GM10266 (cell line): ENCODE results near the gene ZBTB20.

Experiments
- DNase-seq: peaks from one replicate; pipeline ENCODE4 v3.0.0; 2012; ENCODE audit errors: extremely low spot score
- TF ChIP-seq, protein P1 (sequence below): IDR thresholded peaks from 2 replicates; pipeline ENCODE4 v1.5.1; 2012; ENCODE audit warnings: mild to moderate bottlenecking, low read depth; ENCODE audit not compliant: control insufficient read depth, insufficient read depth; ENCODE audit errors: missing control alignments

ZBTB20 gene

DNA sequence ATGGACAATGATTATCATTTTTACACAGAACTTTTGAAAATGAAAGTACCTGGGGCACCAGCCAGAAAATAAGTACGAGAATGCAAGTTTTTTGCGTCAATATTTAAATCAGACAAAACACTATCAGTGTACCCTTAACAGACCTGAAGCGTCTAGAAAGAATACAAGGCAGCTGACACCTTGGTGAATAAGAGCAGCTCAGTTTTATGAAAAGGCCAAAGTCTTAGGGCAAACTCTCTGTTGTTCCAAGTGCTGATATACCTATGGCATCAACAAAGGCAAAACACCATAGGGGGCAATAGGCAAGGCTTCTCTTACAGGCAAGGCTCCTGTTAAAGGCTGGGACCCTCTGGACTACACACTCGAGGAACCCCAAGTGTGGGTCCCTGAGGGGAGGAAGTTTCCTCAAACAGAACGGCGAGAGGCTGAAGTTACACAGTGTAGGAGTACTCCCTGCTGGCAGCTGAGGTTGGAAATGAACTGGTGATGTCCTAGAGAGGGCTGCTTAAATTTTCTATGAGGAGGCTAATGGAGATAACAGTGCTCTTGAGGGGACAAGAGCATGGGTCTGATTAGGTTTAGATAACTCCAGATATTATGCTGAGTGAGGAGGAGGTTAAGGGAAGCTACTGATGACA, 562.2 kb downstream of the ZBTB20 start:
- TF ChIP-seq, protein P1, sequence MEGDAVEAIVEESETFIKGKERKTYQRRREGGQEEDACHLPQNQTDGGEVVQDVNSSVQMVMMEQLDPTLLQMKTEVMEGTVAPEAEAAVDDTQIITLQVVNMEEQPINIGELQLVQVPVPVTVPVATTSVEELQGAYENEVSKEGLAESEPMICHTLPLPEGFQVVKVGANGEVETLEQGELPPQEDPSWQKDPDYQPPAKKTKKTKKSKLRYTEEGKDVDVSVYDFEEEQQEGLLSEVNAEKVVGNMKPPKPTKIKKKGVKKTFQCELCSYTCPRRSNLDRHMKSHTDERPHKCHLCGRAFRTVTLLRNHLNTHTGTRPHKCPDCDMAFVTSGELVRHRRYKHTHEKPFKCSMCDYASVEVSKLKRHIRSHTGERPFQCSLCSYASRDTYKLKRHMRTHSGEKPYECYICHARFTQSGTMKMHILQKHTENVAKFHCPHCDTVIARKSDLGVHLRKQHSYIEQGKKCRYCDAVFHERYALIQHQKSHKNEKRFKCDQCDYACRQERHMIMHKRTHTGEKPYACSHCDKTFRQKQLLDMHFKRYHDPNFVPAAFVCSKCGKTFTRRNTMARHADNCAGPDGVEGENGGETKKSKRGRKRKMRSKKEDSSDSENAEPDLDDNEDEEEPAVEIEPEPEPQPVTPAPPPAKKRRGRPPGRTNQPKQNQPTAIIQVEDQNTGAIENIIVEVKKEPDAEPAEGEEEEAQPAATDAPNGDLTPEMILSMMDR: no peak
- DNase-seq: no peak

DNA sequence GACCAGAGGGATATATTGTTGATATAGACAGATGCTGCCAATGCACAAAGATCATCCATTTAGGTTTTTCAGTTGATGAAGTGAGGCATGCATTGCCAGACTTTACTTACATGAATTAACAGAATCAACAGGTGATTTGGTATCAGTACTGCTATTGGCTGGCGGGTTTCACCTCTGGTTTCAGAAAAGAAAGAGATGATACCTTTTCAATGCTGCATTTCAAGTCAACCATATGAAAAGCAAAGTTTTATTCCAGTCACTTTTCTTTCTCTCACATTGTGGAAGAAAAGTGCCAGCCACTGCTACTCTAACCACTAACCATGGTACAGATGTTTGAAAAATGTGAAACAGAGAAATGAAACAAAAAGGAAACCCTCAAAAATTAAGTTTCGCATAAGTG, 564.2 kb downstream of the ZBTB20 start:
- TF ChIP-seq, protein P1: no peak
- no peak for DNase-seq

DNA sequence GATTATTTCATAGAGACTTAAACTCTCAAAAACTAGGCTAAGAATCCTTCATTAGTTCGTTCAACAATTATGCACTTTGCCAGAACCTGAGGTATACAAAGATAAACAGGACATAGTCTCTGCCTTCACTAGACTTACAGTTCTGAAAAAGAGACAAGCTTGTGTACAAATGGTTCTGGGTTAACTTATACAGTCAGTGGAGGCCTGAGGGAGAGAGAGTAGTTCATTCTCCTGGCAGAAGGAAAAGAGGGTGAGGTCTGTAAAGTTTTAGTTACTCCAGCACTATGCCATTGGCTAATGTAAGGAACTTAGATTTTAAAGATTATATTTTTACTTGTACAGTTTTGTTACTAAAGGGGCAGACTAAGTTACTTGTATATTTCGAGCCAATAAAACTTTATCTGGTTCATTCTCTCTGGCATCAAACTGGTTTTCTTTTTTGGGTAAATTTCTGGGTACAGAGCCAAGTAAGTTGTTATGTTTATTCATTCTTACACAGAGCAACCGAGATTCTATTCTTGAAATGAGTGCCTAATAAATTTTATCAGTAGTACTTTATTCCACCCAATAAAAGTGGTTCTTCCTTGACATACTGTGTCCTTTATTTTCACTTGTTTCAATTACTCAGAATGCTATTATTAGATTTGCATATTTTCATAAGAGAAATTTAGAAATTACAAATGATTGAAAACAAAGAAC, 574.6 kb downstream of the ZBTB20 start:
- TF ChIP-seq, protein P1: no peak
- no peak for DNase-seq

DNA sequence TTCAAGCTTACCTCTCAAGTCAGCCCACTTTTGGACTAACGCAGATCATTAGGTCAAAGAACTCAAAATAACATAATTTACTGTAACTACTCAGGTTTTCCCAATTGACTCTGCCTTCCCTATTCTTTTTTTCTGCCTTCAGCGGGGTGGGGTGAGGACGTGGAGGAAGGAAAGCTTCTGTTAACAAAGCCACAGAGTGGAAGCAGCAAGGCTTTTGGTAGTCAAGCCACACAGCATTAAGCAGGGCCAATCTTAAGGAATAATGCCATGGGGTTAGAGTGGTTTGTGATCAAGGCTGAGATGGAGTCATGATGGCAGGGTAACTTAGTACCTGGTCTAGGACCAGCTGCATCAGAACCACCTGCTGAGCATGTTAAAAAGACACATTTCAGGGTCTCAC, 575.7 kb downstream of the ZBTB20 start:
- TF ChIP-seq, protein P1: no peak
- no peak for DNase-seq

DNA sequence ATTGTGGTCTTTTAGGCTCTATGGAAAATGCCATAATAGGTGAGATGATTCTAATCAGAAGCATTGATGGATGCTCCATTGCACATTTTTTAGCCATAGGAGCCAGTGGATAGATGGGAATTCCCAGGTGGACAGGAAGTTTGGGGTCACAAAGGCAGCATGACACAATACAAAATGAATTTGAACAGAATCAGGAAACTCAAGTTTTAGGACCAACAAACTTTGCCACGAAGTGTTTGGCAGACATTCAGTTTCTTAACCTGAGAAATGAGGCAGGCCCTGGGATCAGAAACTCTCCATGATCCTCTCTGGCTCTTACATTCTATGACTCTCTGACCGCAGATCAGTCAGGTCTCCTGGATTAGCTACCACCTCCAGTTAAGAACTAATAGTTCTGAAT, 577.9 kb downstream of the ZBTB20 start:
- no peak for DNase-seq

DNA sequence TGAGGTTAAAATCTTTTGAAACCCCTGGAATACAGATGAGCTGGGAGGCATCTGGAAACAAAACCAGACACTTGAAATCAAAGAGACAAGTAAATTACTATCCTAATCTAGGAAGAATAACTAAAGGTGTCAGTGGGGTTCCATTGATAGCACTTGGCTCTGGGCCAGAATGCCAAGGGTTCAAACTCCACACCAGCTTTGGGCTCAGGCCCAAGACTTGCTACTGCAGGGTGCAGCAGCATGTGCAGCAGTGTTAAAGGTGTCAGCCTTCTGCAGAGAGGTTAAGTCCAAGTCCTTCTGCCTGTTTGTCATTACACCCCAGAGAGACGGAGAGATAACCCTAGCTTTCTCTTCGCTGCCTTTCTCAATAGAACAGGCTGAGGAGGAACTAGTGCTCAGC, 579.3 kb downstream of the ZBTB20 start:
- DNase-seq: no peak
- TF ChIP-seq, protein P1: no peak

More for the DNA sequence above, 577.9 kb downstream of the ZBTB20 start:
- TF ChIP-seq, protein P1: no peak

DNA sequence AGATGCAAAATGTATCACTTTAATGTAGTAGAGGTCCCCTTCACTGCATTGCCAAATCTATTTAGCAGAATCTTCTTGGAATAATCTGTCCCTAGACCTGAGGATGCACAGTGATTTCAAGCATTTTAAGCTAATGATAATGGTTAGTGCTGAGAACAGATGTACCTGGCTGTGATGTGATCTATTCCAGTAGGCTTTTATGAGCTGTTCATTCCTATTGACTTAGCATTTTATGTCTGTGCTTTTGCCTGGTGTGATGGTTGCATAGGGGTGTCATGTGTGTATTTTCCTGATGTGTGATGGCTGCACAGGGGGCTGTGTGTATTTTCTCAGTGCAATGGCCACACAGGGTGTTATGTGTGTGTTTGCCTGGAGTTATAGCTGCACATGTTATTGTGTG, 580.3 kb downstream of the ZBTB20 start:
- no peak for DNase-seq
- TF ChIP-seq, protein P1: no peak
